HG02884 (cell line): ENCODE measurements around the gene ETFB.
"Not testable (repeated sequence)": the region's sequence is repeated elsewhere in the genome, so short reads cannot be mapped to it uniquely, and the experiment has no call there.

Experiments used
- ATAC-seq: cut with Tn5 transposase; IDR thresholded peaks from one replicate; pipeline ENCODE4 v1.9.1; 2021; ENCODE audit warnings: mild to moderate bottlenecking, moderate library complexity; ENCODE audit not compliant: unreplicated experiment

ETFB gene

GRCh38 chr19:51365965-51366388 lies at the start of gene ETFB:
Gene ETFB (minus strand): TSS chr19:51366388. CDS start chr19:51366326, 62 bp downstream.
- ATAC-seq = no peak

- no peak for ATAC-seq
Observed at GRCh38 chr19:51415187-51415586, 49.0 kb upstream of the ETFB start.

DNA sequence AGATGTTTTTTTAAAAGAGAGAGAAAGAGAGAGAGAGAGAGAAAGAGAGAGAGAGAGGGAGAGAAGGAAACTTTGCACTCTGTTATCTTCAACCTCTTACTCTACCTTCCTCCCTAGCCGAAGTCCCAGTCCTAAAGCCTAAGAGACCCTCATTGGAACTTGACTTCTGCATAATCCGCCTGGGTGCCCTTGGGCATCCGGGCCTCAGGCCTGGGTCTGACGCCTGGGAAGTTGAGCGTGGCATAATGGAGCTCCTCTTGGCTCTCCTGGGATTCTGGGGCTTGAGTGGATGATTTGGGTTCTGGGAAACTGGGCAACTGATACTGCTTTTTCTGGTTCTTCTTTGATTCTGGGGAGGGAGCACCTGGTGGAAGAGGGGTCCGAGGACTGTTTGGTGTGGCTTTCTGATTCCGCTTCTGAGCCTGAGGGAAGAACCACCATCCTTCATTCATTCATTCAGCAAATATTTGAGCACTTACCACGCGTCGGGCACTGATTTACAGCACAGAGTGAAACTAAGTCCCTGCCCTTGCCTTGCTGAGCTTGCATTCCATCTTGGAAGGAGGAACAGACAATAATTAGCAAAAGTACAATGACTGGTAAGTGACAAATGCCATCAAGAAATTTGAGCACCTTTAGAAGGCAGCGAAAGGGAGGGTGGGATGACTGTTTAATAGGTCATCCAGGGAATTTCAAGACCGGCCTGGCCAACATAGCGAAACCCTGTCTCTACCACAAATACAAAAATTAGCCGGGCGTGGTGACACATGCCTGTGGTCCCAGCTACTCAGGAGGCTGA lies 45.0 kb upstream of the ETFB start:
- ATAC-seq = no peak

- no peak for ATAC-seq
Observed at GRCh38 chr19:51407511-51408131, 41.4 kb upstream of the ETFB start.

DNA sequence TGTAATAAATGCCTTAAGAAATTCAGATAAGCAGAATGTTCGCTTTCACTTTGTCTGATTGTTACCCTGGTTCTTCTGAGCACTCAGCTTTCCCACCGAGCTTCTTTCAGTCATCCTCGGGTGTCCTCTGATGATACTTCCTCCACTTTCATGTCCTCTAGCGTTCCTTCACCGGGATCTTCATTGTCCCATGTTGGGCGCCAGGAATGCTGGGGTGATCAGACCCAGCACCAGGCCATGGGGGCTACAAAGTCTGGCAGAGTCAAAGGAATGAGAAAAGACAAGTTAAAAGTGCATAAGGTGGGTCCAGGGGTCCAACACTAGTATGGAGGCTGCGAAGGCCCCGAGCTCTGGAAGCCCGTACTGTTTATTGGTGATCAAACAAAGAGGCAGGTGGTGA lies 35.9 kb upstream of the ETFB start:
- no peak for ATAC-seq

- ATAC-seq = not testable (repeated sequence)
Observed at GRCh38 chr19:51399936-51400335, 33.7 kb upstream of the ETFB start.

GRCh38 chr19:51399231-51399630 lies 33.0 kb upstream of the ETFB start:
- ATAC-seq = no peak

DNA sequence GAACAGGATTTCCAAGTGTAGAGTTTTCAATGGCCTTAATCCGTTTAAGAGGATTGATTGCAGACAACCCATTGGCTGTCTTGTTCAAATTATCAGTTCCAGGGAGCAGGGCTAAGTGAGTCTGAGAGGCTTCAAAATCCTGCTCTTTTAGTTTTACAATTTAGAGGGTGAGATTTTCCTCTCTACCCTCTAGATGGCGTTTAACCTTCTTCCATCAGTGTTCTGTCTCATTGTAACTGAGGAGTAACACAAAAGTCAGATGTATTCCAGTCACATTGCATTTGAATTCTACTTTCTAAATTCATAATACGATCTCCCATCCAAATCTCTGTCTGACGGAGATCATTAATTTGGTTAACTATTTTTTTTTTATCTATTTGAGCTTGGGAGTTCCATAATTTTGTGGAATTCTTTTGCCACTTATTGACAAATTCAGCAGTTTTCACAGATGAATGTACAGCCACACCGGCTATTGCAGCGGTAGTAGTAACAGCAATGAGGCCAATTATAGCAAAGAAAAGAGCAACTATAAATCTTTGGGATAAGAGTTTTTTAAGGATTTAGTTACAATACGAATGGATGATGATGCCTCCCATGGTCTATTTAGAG lies 32.0 kb upstream of the ETFB start:
- ATAC-seq = no peak

GRCh38 chr19:51397453-51397852 lies 31.3 kb upstream of the ETFB start:
- not testable (repeated sequence) for ATAC-seq

- no peak for ATAC-seq
Observed at GRCh38 chr19:51396175-51396574, 30.0 kb upstream of the ETFB start.

DNA sequence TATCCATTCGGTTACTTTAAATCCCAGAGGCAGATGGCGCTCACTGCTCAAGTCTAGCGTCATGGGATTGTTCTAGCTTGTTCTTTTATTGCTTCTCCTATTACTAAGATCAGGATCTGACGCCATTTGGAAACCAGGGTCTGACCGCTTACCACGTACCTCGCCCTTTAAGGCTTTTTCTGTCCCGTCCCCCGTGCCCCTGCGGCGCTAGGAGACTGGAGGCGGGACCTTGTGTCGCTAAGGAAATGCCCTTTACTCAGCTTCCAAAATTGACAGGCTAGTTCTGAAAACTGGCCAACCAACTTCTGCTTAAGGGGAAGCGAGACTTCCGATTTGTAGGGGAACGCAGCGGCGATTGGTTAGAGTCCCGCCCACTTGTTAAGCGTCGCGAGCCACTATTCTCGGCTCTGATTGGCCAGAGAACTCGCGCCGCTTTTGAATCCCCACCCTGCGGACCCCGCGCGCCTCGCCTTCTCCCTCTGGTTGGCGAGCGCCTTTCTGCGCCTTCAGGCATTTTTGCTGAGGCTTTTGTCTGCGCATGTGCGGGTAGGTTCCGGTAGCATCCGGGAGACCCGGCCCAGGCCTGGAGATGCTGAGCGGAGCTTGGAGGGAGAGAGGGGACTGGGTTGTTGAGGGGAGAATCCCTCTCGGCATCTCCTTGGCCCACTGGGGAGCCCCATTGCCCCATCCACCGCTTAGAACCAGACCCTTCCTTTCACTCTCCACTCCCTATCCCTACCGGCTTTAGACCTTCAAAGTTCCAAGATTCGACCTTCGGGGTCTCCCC lies 28.1 kb upstream of the ETFB start:
- ATAC-seq = peak; percentile 79

DNA sequence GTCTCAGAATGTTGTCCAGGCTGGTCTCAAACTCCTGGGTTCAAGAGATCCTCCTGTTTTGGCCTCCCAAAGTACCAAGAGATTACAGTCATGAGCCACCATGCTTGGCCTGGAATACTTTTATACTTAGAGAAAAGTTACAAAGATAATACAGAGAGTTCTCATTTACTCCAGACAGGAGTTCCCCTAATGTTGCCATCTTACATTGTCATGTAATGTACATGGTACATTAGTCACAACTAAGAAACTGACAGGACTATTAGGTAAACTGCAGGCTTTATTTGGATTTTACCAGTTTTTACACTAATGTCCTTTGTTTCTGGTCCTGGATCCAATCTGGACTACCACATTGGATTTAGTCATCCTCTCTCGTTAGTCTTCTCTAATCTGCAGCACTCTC lies 26.5 kb upstream of the ETFB start:
- no peak for ATAC-seq

GRCh38 chr19:51391073-51391611 lies 25.0 kb upstream of the ETFB start:
- ATAC-seq = no peak

GRCh38 chr19:51389143-51389542 lies 23.0 kb upstream of the ETFB start:
- no peak for ATAC-seq

GRCh38 chr19:51387924-51388389 lies 21.8 kb upstream of the ETFB start, which contains the start of gene LIM2:
Gene LIM2 (minus strand): TSS chr19:51387974. CDS start chr19:51387443, 531 bp downstream.
- ATAC-seq = no peak

DNA sequence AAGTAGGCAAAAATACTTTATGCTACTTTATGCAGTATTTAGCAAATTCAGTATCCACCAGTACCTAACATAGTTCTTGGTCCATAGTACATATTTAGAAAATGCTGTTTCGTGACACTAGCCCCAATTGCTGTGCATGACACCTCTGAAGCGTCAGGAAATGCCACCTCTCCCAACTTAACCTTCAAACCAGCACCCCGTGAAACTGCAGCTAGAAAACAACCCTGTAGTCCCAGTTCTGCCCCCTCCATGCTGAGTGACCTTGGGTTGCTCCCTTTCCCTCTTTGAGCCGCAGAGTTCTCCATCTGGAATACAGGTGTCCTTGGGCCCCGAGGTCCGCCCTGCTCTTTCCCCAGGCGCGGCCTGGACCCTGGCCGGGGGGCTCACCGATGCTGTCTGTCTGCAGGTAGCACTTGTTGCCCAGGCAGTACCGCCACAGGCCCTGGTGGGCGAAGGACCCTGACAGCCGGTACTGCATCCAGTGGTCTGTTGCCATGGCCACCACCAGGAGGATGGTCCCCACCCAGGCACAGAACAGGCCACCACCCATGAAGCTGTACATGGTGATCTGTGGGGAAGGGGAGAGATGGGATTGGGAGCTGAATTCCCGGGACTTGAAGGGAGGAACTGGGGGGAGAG lies 20.8 kb upstream of the ETFB start:
- no peak for ATAC-seq

DNA sequence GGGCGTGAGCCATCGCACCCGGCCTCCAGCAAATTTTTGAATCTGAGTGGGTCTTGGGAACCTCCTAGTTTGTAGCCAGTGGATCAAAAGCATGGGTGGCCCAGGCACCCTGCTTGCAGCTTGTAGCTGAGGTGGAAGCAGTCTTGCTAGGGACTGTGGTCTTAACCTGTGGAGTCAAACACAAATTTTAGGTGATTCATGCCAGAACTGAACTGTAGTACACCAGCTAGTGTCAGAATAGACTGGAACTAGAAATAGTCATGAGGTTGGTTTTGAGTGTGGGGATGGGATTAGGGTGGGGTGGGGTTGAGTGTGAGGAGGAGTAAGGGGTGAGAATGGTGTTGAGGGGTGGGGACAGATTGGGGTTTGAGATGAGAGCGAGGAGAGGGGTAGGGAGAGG lies 15.8 kb upstream of the ETFB start:
- no peak for ATAC-seq

- ATAC-seq = no peak
Observed at GRCh38 chr19:51380379-51380778, 14.2 kb upstream of the ETFB start.

DNA sequence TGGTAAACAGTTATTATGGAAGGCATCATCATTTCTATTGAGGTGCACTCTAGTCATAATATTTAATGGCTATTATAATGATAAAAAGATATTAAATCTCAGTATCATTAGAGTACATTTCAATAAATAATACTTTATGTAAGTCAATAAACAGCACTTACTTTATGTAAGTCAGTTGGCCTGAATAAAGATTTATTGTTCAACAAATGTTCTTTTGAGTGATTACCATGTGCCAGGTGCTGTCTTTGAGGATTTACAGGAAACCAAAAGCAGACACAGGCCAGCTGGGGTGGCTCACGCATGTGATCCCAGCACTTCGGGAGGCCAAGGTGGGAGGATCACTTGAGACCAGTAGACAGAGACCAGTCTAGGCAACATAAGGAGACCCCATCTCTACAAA lies 11.2 kb upstream of the ETFB start:
- ATAC-seq = no peak

GRCh38 chr19:51375504-51376221 lies 9.5 kb upstream of the ETFB start:
- ATAC-seq = no peak
